Activated CD4-positive, alpha-beta T cell treated with anti-CD3 and anti-CD28 coated beads, Interleukin-2, amount 10 ng/mL, durations not matched to agents 7 days and 5 days (primary cell): ENCODE results near the gene SENP6. TPM values are rescaled to one million over a fixed set of nuclear protein-coding genes. Genes with fewer than 3 reads are reported as not detected.
"Not testable (repeated sequence)": the region's sequence is repeated elsewhere in the genome, so short reads cannot be mapped to it uniquely, and the experiment has no call there.

Experiments
- CTCF ChIA-PET: fragments of 350-600 bp; sonication (Branson Sonifier 250); formaldehyde crosslinking; loops from one replicate; lab custom pipeline; 2021; ENCODE audit warnings: antibody characterized with exemption; lab: Charles Lee
- POLR2A ChIA-PET: fragments of 350-600 bp; sonication (Branson Sonifier 250); formaldehyde crosslinking; loops from one replicate; lab custom pipeline; 2021; ENCODE audit warnings: antibody characterized with exemption; lab: Charles Lee
- DNase-seq: peaks from one replicate; pipeline ENCODE4 v3.0.0-alpha.2; 2020
- H3K27ac Mint-ChIP-seq: one replicate; pipeline ENCODE4 v1.8.0; 2021; ENCODE audit warnings: mild to moderate bottlenecking, moderate library complexity, mixed read lengths
- H3K27me3 Mint-ChIP-seq: one replicate; pipeline ENCODE4 v1.8.0; 2021; ENCODE audit warnings: mixed read lengths
- H3K36me3 Mint-ChIP-seq: one replicate; pipeline ENCODE4 v1.8.0; 2021; ENCODE audit warnings: low read depth, mixed read lengths
- H3K4me1 Mint-ChIP-seq: one replicate; pipeline ENCODE4 v1.8.0; 2021; ENCODE audit warnings: mixed read lengths
- H3K4me3 Mint-ChIP-seq: one replicate; pipeline ENCODE4 v1.8.0; 2021; ENCODE audit warnings: mild to moderate bottlenecking, moderate library complexity, mixed read lengths
- H3K9me3 Mint-ChIP-seq: one replicate; pipeline ENCODE4 v1.8.0; 2021; ENCODE audit warnings: mixed read lengths
- total RNA-seq, 2 experiments: library from RNA; stranded (reverse); gene quantifications; one replicate each; pipeline ENCODE4 v1.2.3, GENCODE V29; 2021

The SENP6 gene
- total RNA-seq, 2 experiments from 2014 or later, result 70.9 to 78.5 TPM

DNA sequence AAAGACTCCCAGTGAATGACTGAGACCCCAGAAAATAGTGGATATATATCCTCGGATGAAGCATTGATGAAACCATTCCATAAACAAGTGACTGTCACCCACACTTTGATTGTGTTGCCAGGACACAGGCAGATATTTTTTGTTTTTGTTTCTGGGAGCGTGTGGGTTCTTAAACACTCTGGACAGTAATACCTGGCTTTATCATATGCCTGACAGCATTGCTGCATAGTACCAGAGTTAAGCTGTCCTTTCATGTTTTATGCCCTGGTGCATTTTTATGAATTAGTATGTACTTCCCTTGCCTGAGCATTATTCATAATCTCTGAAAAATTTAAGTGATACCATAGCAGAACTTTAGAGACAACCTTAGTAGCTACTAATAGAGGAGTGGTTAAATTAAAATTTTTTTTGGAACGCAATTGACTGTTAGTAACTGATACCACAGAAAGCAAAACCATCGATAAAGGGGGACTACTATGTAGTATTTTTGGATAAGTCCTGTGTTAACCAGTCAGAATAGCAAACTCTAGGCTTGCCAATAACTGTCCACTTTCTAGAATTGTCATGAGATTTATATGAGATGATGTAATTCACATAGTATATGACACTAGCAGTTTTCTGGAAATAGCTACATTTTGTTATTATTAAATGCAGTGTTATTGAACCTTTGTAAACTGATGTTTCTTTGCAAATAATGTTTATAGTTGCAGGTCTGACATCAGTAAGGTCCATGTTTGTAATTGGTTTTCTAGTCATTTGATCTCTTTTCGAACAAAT, 30.4 kb downstream of the SENP6 start:
- no peak overlapping the region for H3K4me3 Mint-ChIP-seq
- DNase-seq, result no peak
- H3K27ac Mint-ChIP-seq, result no peak overlapping the region
- ChIA-PET CTCF (no interaction called here), POLR2A (no interaction called here)
- H3K27me3 Mint-ChIP-seq, result no peaks in the 10 kb centered on the region
- H3K36me3 Mint-ChIP-seq, result peaks cover 33% of the 10 kb centered on the region
- peaks cover 2% of the 10 kb centered on the region for H3K4me1 Mint-ChIP-seq
- no peaks in the 10 kb centered on the region for H3K9me3 Mint-ChIP-seq

DNA sequence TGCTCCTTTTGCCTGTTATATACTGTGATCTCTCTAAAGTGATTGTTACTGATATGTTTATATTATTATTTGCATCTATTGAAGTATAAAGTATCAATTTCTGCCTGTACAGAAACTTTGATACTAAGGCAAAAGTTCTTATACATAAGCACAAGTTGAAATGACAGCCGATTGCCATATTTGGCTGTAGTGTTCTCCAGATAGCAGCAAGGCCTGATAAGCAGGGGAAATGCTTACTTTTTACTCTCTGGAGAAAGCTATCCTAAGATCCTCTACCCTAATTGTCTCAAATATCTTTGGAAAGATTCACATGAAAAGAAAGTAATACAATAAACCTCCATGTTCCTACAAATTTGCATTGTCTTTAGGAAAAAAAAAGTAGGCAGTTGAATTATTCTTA, 31.4 kb downstream of the SENP6 start:
- Mint-ChIP-seq H3K4me1 (peaks cover 2% of the 10 kb centered on the region), H3K9me3 (no peaks in the 10 kb centered on the region), H3K36me3 (peaks cover 37% of the 10 kb centered on the region), H3K4me3 (no peak overlapping the region), H3K27me3 (no peaks in the 10 kb centered on the region), H3K27ac (no peak overlapping the region)
- DNase-seq, result no peak
- CTCF ChIA-PET, result interaction anchor here (1.4 kb wide), 1 partner anchor 25 kb away, joined by 9 read pairs; no protein-coding TSS in a partner anchor
- POLR2A ChIA-PET, result no interaction called here

DNA sequence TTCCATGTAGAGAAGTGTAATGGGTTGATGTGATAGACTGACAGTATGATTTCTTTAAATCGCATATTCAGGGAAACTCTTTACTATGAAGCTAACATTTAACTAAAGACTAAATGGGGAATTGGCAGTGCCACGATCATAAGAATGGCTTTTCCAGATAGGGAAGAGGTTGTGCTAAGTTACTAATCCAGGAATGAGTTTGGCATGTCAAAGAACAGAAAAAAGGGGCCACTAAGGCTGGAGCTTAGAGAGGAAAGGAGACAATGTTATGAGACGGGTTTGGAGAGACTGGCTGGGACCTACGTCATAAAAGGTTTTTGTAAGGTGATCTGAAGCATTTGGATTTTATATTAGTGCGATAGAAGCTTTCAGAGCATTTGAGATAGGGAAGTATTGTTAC, 40.6 kb downstream of the SENP6 start:
- Mint-ChIP-seq H3K27me3 (no peaks in the 10 kb centered on the region), H3K9me3 (no peaks in the 10 kb centered on the region), H3K27ac (no peak overlapping the region), H3K36me3 (peaks cover 36% of the 10 kb centered on the region), H3K4me3 (no peak overlapping the region), H3K4me1 (no peaks in the 10 kb centered on the region)
- DNase-seq, result no peak
- ChIA-PET CTCF (no interaction called here), POLR2A (no interaction called here)

DNA sequence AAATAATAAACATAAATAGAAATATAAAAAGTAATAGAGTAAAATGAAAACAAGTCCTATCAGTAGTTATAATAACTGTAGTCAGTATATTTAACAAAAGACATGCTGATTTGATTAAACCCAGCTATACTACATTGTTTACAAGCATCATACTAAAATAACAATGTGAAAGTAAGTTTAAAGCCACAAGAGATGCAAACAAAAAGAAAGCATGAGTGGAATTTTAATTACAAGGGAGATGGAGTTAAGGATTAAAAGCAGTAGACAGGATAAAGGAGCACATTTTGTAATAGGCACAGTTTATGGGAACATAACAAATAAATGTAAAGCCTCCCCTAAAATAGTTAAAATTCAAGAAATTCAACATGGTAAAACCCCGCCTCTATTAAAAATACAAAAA, 41.5 kb downstream of the SENP6 start:
- POLR2A ChIA-PET, result no interaction called here
- Mint-ChIP-seq H3K4me1 (no peaks in the 10 kb centered on the region), H3K27ac (no peak overlapping the region), H3K36me3 (peaks cover 32% of the 10 kb centered on the region), H3K27me3 (no peaks in the 10 kb centered on the region), H3K9me3 (no peaks in the 10 kb centered on the region), H3K4me3 (no peak overlapping the region)
- DNase-seq, result no peak
- CTCF ChIA-PET, result no interaction called here

DNA sequence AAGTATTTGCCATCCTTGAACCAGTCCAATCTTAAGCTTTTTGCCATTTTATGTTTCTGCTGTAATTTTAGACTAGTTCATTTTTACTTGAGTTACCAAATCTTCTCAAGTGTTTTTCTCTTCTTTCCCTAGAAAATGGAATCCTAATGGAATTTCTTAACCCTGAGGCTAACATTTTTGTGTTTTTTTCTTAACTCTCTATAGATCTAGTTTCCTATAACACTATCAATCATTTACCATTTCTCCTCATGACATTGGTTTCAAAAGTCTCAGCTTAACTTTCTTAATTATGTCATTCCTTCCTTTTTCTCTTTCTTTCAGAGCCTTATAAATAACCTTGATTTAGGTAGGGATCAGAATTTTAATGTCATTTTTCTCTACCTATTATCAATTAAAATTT, 54.8 kb downstream of the SENP6 start:
- POLR2A ChIA-PET, result interaction anchor here (0.6 kb wide), 1 partner anchor 97 kb away, joined by 5 read pairs; no protein-coding TSS in a partner anchor
- CTCF ChIA-PET, result interaction anchor here (0.7 to 1.4 kb wide), 4 partner anchors 9 to 42 kb away, joined by 3 read pairs; no protein-coding TSS in a partner anchor
- Mint-ChIP-seq H3K27me3 (no peaks in the 10 kb centered on the region), H3K4me1 (no peaks in the 10 kb centered on the region), H3K9me3 (no peaks in the 10 kb centered on the region), H3K36me3 (peaks cover 37% of the 10 kb centered on the region), H3K4me3 (no peak overlapping the region), H3K27ac (no peak overlapping the region)
- no peak for DNase-seq

DNA sequence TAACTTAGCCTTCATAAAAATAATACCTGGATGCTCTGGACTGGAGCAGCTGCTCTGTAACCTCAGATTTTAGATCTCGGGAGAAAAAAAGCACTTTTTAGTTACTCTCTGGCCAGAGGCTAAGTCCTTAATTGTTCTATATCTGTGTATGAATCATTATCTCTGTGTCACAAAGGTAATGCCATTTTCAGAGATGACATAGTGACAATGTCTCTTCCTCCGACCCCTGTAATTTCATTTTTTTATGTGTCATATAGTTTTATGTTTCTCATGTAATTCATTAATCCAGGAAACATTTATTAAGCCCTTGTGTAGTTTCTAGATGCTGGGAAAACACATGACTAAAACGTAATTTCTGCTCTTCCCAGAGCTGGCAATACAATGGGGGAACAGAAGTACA, 55.6 kb downstream of the SENP6 start:
- POLR2A ChIA-PET, result no interaction called here

DNA sequence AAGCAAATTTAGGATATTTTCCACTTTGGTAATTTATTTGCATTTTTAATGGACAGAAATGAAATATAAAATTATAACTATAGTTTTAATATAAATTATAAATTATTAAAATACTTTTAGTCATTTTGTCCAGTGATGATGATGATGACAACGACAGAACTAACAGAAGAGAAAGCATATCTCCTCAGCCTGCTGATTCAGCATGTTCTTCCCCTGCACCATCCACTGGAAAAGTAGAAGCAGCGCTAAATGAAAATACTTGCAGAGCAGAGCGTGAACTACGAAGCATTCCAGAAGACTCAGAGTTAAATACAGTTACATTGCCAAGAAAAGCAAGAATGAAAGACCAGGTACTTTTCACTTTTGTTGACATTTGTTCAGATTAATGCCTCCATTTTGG, 64.9 kb downstream of the SENP6 start:
- no peak for DNase-seq
- H3K4me1 Mint-ChIP-seq, result no peaks in the 10 kb centered on the region
- no peaks in the 10 kb centered on the region for H3K9me3 Mint-ChIP-seq
- ChIA-PET CTCF (no interaction called here), POLR2A (no interaction called here)
- no peak overlapping the region for H3K27ac Mint-ChIP-seq
- no peak overlapping the region for H3K4me3 Mint-ChIP-seq
- H3K36me3 Mint-ChIP-seq, result peaks cover 28% of the 10 kb centered on the region
- H3K27me3 Mint-ChIP-seq, result no peaks in the 10 kb centered on the region

More for the DNA sequence above, 55.6 kb downstream of the SENP6 start:
- no peaks in the 10 kb centered on the region for H3K9me3 Mint-ChIP-seq
- H3K36me3 Mint-ChIP-seq, result peaks cover 37% of the 10 kb centered on the region
- H3K27ac Mint-ChIP-seq, result no peak overlapping the region
- CTCF ChIA-PET, result interaction anchor here (0.7 to 1.4 kb wide), 6 partner anchors 10 to 54 kb away, joined by 3 to 4 read pairs (median 3); no protein-coding TSS in a partner anchor
- H3K27me3 Mint-ChIP-seq, result no peaks in the 10 kb centered on the region
- no peak overlapping the region for H3K4me3 Mint-ChIP-seq
- no peaks in the 10 kb centered on the region for H3K4me1 Mint-ChIP-seq
- DNase-seq, result no peak

DNA sequence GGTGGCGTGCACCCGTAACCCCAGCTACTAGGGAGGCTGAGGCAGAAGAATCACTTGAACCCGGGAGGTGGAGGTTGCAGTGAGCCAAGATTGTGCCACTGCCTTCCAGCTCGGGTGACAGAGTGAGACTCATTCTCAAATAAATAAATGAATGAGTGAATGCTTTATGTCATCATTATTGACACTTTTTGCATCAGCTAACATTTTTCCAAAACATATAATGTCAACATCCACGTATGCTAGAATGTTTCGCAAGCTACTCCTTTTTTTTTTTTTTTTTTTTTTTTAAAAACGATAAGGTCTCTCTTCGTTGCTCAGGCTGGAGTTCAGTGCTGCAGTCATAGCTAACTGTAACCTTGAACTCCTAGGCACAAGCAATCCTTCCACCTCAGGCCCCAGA, 72.2 kb downstream of the SENP6 start:
- Mint-ChIP-seq H3K27me3 (no peaks in the 10 kb centered on the region), H3K4me3 (no peak overlapping the region), H3K4me1 (no peaks in the 10 kb centered on the region), H3K27ac (no peak overlapping the region), H3K9me3 (no peaks in the 10 kb centered on the region), H3K36me3 (peaks cover 24% of the 10 kb centered on the region)
- POLR2A ChIA-PET, result no interaction called here
- CTCF ChIA-PET, result no interaction called here
- DNase-seq, result no peak

DNA sequence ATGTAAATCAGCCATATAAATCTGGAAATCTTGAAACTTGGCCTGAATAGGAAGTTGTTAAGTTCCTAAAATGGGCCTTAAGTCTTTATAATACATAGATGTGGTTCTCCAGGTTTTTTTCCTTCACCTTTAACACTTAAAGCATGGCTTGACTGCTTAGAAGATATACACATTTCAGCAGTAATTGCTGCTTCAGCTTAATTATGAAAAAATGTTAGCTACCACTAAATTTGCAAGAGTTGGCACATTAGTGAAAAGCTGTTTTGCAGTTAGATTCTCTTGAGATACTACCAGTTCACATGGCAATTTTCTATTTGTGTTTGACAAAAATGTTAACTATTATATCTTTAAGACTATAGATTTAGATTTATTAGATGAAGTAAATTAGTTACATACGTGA, 74.7 kb downstream of the SENP6 start:
- CTCF ChIA-PET, result no interaction called here
- no peak for DNase-seq
- no peak overlapping the region for H3K27ac Mint-ChIP-seq
- H3K36me3 Mint-ChIP-seq, result peaks cover 45% of the 10 kb centered on the region
- no peaks in the 10 kb centered on the region for H3K4me1 Mint-ChIP-seq
- POLR2A ChIA-PET, result no interaction called here
- H3K4me3 Mint-ChIP-seq, result no peak overlapping the region
- H3K27me3 Mint-ChIP-seq, result no peaks in the 10 kb centered on the region
- H3K9me3 Mint-ChIP-seq, result peaks cover 5% of the 10 kb centered on the region

DNA sequence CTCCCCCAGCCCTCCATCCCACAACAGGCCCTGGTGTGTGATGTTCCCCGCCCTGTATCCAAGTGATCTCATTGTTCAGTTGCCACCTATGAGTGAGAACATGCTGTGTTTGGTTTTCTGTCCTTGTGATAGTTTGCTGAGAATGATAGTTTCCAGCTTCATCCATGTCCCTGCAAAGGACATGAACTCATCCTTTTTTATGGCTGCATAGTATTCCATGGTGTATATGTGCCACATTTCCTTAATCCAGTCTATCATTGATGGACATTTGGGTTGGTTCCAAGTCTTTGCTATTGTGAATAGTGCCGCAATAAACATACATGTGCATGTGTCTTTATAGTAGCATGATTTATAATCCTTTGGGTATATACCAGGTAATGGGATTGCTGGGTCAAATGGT, 80.9 kb downstream of the SENP6 start:
- Mint-ChIP-seq H3K36me3 (peaks cover 96% of the 10 kb centered on the region), H3K4me1 (peaks cover 14% of the 10 kb centered on the region), H3K9me3 (peaks cover 27% of the 10 kb centered on the region)
- POLR2A ChIA-PET, H3K4me3 Mint-ChIP-seq, H3K27me3 Mint-ChIP-seq, H3K27ac Mint-ChIP-seq, CTCF ChIA-PET, DNase-seq: not testable (repeated sequence)

DNA sequence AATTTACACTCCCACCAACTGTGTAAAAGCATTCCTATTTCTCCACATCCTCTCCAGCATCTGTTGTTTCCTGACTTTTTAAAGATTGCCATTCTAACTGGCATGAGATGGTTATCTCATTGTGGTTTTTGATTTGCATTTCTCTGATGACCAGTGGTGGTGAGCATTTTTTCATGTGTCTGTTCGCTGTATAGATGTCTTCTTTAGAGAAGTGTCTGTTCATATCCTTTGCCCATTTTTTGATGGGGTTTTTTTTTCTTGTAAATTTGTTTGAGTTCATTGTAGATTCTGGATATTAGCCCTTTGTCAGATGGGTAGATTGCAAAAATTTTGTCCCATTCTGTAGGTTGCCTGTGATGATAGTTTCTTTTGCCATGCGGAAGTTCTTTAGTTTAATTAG, 81.3 kb downstream of the SENP6 start:
- H3K27me3 Mint-ChIP-seq, DNase-seq, H3K4me3 Mint-ChIP-seq, CTCF ChIA-PET, POLR2A ChIA-PET, H3K27ac Mint-ChIP-seq: not testable (repeated sequence)
- Mint-ChIP-seq H3K9me3 (peaks cover 27% of the 10 kb centered on the region), H3K36me3 (peaks cover 97% of the 10 kb centered on the region), H3K4me1 (peaks cover 18% of the 10 kb centered on the region)

DNA sequence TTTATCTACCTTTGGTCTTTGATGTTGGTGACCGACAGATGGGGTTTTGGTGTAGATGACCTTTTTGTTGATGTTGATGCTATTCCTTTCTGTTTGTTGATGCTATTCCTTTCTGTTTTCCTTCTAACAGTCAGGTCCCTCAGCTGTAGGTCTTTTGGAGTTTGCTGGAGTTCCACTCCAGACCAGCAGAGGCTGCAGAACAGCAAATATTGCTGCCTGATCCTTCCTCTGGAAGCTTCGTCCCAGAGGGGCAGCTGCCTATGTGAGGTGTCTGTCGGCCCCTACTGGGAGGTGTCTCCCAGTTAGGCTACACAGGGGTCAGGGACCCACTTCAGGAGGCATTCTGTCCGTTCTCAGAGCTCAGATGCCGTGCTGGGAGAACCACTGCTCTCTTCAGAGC, 85.9 kb downstream of the SENP6 start:
- H3K27me3 Mint-ChIP-seq, DNase-seq, H3K27ac Mint-ChIP-seq, POLR2A ChIA-PET, H3K4me3 Mint-ChIP-seq: not testable (repeated sequence)
- peaks cover 21% of the 10 kb centered on the region for H3K4me1 Mint-ChIP-seq
- peaks cover 12% of the 10 kb centered on the region for H3K9me3 Mint-ChIP-seq
- peaks cover 59% of the 10 kb centered on the region for H3K36me3 Mint-ChIP-seq
- CTCF ChIA-PET, result interaction anchor here (1.1 kb wide), 1 partner anchor 12 kb away, joined by 3 read pairs; no protein-coding TSS in a partner anchor

DNA sequence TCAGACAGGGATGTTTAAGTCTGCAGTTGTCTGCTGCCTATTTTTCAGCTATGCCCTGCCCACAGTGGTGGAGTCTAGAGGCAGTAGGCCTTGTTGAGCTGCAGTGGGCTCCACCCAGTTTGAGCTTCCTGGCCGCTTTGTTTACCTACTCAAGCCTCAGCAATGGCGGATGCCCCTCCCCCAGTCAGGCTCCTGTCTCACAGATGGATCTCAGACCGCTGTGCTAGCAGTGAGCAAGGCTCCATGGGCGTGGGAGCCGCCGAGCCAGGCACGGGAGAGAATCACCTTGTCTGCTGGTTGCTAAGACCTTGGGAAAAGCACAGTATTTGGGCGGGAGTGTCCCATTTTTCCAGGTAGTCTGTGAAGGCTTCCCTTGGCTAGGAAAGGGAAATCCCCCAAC, 86.3 kb downstream of the SENP6 start:
- H3K27me3 Mint-ChIP-seq, H3K9me3 Mint-ChIP-seq, H3K4me3 Mint-ChIP-seq, H3K27ac Mint-ChIP-seq, POLR2A ChIA-PET: not testable (repeated sequence)
- CTCF ChIA-PET, result interaction anchor here (1.1 kb wide), 1 partner anchor 12 kb away, joined by 3 read pairs; no protein-coding TSS in a partner anchor
- H3K4me1 Mint-ChIP-seq, result peaks cover 21% of the 10 kb centered on the region
- peaks cover 55% of the 10 kb centered on the region for H3K36me3 Mint-ChIP-seq
- peak; percentile 7 for DNase-seq
